Measurements from ENCODE around the gene SLC6A2.

Gene SLC6A2

DNA sequence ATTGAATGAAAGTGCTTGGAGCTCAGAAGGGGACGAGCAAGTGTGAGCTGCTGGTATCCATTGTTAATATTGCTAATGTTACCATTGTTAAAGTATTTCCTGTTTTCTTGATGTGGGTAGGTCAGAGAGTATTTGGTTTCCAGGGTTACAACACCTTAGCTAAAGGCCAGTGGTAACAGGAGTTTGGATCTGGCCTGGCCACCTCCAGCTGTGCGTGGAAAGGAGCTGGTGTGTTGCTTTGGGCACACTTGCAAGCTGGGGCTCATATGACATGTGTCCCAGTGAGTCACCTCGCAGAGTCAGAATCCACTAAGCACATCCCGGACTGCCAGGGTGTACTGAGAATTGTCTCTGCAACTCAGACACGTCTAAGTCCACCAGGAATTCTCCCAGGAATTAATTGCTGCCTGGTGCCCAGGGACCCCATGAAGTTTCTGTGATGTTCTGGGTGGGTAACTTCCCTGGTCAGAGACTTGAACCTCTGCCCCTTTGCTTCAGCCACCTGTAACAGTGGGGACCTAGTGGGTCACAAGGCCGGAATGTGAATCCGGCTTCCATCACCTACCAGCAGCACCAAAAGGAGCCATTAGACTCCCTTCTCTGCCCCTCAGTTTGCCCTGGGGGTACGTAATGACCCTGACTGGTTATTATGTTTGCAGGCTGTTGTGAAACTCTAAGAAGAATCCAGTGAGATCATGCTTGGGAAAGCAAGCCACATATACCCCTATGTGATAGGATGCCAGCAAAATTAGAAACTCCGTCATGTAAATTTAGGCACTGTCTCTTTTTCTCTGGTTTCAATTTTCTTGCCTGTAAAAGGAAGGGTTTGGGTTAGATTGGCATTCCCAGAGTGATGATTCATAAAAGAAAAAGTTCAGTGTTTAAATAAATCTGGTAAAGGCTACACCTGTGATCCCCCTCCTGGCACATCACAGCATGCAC, 12.8 kb downstream of the SLC6A2 start:
- no peak for ATAC-seq (ENCODE audit: insufficient read depth, low read depth)
- no peak overlapping the region for H3K4me2 ChIP-seq (ENCODE audit: insufficient read depth, low read length)
- H3K4me3 ChIP-seq (ENCODE audit: low read depth in 1 of 2, low read length in 2 of 2): no peak overlapping the region
- no peak overlapping the region for H3K9ac ChIP-seq (ENCODE audit: low read depth, low read length)
- H3K27ac ChIP-seq (ENCODE audit: low read length): no peak overlapping the region
- TF ChIP-seq, protein P1, sequence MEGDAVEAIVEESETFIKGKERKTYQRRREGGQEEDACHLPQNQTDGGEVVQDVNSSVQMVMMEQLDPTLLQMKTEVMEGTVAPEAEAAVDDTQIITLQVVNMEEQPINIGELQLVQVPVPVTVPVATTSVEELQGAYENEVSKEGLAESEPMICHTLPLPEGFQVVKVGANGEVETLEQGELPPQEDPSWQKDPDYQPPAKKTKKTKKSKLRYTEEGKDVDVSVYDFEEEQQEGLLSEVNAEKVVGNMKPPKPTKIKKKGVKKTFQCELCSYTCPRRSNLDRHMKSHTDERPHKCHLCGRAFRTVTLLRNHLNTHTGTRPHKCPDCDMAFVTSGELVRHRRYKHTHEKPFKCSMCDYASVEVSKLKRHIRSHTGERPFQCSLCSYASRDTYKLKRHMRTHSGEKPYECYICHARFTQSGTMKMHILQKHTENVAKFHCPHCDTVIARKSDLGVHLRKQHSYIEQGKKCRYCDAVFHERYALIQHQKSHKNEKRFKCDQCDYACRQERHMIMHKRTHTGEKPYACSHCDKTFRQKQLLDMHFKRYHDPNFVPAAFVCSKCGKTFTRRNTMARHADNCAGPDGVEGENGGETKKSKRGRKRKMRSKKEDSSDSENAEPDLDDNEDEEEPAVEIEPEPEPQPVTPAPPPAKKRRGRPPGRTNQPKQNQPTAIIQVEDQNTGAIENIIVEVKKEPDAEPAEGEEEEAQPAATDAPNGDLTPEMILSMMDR (IDR thresholded peaks at IDR 0.05; ENCODE audit: borderline replicate concordance, extremely low read depth, low read length, poor library complexity, severe bottlenecking): no peak
- no peak for TF ChIP-seq EZH2 (IDR thresholded peaks at IDR 0.05; ENCODE audit: borderline replicate concordance, low read depth, low read length, severe bottlenecking)
- H2AFZ ChIP-seq (ENCODE audit: low read depth, low read length): no peak overlapping the region
- no peaks in the 10 kb centered on the region for H3K4me1 ChIP-seq (ENCODE audit: insufficient read depth, low read length)
- no peaks in the 10 kb centered on the region for H3K79me2 ChIP-seq (ENCODE audit: insufficient read depth, low read length)
- H3K27me3 ChIP-seq (ENCODE audit: insufficient read depth, low read length, poor library complexity): no peaks in the 10 kb centered on the region
- DNase-seq: no peak
- H3K9me3 ChIP-seq (ENCODE audit: insufficient read depth, low read length, severe bottlenecking): no peaks in the 10 kb centered on the region
- no peaks in the 10 kb centered on the region for H4K20me1 ChIP-seq (ENCODE audit: insufficient read depth, low read length)
- no peaks in the 10 kb centered on the region for H3K36me3 ChIP-seq (ENCODE audit: insufficient read depth, low read length)

DNA sequence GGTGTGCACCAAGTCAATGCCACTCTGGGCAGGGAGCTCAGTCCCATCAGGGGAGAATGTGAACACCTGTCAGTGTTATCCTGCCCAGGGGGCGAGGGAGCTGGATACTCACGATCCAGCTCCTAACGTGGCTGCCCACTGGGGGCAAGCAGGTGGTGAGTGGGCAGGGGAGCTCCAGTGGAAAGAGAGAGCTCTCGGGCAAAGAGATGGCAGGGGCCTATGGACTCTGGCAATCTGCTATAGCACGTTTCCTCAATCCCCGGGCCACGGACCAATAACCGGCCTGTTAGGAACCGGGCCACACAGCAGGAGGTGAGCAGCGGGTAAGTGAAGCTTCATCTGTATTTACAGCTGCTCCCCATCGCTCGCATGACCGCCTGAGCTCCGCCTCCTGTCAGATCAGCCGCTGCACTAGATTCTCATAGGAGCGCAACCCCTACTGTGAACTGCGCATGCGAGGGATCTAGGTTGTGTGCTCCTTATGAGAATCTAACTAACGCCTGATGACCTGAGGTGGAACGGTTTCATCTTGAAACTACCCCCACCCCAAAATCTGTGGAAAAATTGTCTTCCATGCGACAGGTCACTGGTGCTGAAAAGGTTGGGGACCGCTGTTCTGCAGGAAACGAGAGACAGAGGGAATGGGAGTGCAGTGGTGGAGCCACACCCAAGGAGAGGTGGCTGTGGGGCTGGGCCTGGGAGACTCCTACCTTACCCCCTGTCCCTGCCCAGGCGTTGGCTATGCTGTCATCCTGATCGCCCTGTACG, 15.6 kb downstream of the SLC6A2 start:
- Histone ChIP-seq H2AFZ (ENCODE audit: low read depth, low read length) (no peak overlapping the region), H3K4me2 (ENCODE audit: insufficient read depth, low read length) (no peak overlapping the region), H3K27me3 (ENCODE audit: insufficient read depth, low read length, poor library complexity) (no peaks in the 10 kb centered on the region), H3K27ac (ENCODE audit: low read length) (no peak overlapping the region), H3K9me3 (ENCODE audit: insufficient read depth, low read length, severe bottlenecking) (no peaks in the 10 kb centered on the region), H3K9ac (ENCODE audit: low read depth, low read length) (no peak overlapping the region), H3K79me2 (ENCODE audit: insufficient read depth, low read length) (no peaks in the 10 kb centered on the region), H3K4me1 (ENCODE audit: insufficient read depth, low read length) (no peaks in the 10 kb centered on the region), H3K36me3 (ENCODE audit: insufficient read depth, low read length) (no peaks in the 10 kb centered on the region), H3K4me3 (ENCODE audit: low read depth in 1 of 2, low read length in 2 of 2) (no peak overlapping the region), H4K20me1 (ENCODE audit: insufficient read depth, low read length) (no peaks in the 10 kb centered on the region)
- DNase-seq (no peak), ATAC-seq (ENCODE audit: insufficient read depth, low read depth) (no peak)
- no peak for TF ChIP-seq EZH2 (IDR thresholded peaks at IDR 0.05; ENCODE audit: borderline replicate concordance, low read depth, low read length, severe bottlenecking)
- TF ChIP-seq, protein P1 (IDR thresholded peaks at IDR 0.05; ENCODE audit: borderline replicate concordance, extremely low read depth, low read length, poor library complexity, severe bottlenecking): no peak

DNA sequence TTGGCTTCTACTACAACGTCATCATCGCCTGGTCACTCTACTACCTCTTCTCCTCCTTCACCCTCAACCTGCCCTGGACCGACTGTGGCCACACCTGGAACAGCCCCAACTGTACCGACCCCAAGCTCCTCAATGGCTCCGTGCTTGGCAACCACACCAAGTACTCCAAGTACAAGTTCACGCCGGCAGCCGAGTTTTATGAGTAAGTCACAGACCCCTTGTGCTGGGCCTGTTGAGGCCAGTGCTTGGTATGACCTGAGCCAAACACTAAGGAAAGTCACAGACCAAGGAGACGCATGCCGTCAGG, 16.1 kb downstream of the SLC6A2 start:
- H3K4me2 ChIP-seq (ENCODE audit: insufficient read depth, low read length): no peak overlapping the region
- no peak overlapping the region for H3K4me3 ChIP-seq (ENCODE audit: low read depth in 1 of 2, low read length in 2 of 2)
- H3K4me1 ChIP-seq (ENCODE audit: insufficient read depth, low read length): no peaks in the 10 kb centered on the region
- no peaks in the 10 kb centered on the region for H3K27me3 ChIP-seq (ENCODE audit: insufficient read depth, low read length, poor library complexity)
- TF ChIP-seq, protein P1 (IDR thresholded peaks at IDR 0.05; ENCODE audit: borderline replicate concordance, extremely low read depth, low read length, poor library complexity, severe bottlenecking): no peak
- no peak for TF ChIP-seq EZH2 (IDR thresholded peaks at IDR 0.05; ENCODE audit: borderline replicate concordance, low read depth, low read length, severe bottlenecking)
- H3K79me2 ChIP-seq (ENCODE audit: insufficient read depth, low read length): no peaks in the 10 kb centered on the region
- no peak for DNase-seq
- H3K36me3 ChIP-seq (ENCODE audit: insufficient read depth, low read length): no peaks in the 10 kb centered on the region
- ATAC-seq (ENCODE audit: insufficient read depth, low read depth): no peak
- no peaks in the 10 kb centered on the region for H4K20me1 ChIP-seq (ENCODE audit: insufficient read depth, low read length)
- H3K27ac ChIP-seq (ENCODE audit: low read length): no peak overlapping the region
- no peak overlapping the region for H2AFZ ChIP-seq (ENCODE audit: low read depth, low read length)
- no peaks in the 10 kb centered on the region for H3K9me3 ChIP-seq (ENCODE audit: insufficient read depth, low read length, severe bottlenecking)
- H3K9ac ChIP-seq (ENCODE audit: low read depth, low read length): no peak overlapping the region

Data from DND-41 (cell line).